Endodermal cell (in vitro differentiated cells): ENCODE measurements around the gene MEGF8. TPM values are rescaled to one million over a fixed set of nuclear protein-coding genes. Genes with fewer than 3 reads are reported as not detected.

Experiments used
- DNase-seq: peaks from one replicate; pipeline ENCODE4 v3.0.0-alpha.2; 2017
- H3K27ac ChIP-seq: 2 replicates; pipeline ENCODE4 v1.5.1; 2013; ENCODE audit warnings: mild to moderate bottlenecking, low read depth, low read length, moderate library complexity
- H3K27me3 ChIP-seq: 2 replicates; pipeline ENCODE4 v1.6.1; 2013; ENCODE audit warnings: mild to moderate bottlenecking, low read length, moderate library complexity; ENCODE audit not compliant: insufficient read depth, control insufficient read depth, poor library complexity, severe bottlenecking
- H3K36me3 ChIP-seq: 2 replicates; pipeline ENCODE4 v1.7.0; 2013; ENCODE audit warnings: mild to moderate bottlenecking, low read length, moderate library complexity; ENCODE audit not compliant: control insufficient read depth, insufficient read depth
- H3K4me1 ChIP-seq: one replicate; pipeline ENCODE4 v1.7.0; 2013; ENCODE audit warnings: low read length; ENCODE audit not compliant: control insufficient read depth, insufficient read depth
- H3K4me3 ChIP-seq: 2 replicates; pipeline ENCODE4 v1.5.1; 2013; ENCODE audit warnings: mild to moderate bottlenecking, low read length, moderate library complexity
- H3K9ac ChIP-seq: 2 replicates; pipeline ENCODE4 v1.6.1; 2013; ENCODE audit warnings: mild to moderate bottlenecking, low read length, moderate library complexity; ENCODE audit not compliant: poor library complexity, severe bottlenecking; ENCODE audit errors: extremely low read depth
- H3K9me3 ChIP-seq: 2 replicates; pipeline ENCODE4 v1.6.1; 2013; ENCODE audit warnings: mild to moderate bottlenecking, low read length, moderate library complexity; ENCODE audit not compliant: control insufficient read depth
- H3K27ac Mint-ChIP-seq: 2 replicates; pipeline ENCODE4 v1.8.0; 2020; ENCODE audit warnings: mixed read lengths
- H3K27me3 Mint-ChIP-seq: 2 replicates; pipeline ENCODE4 v1.8.0; 2021; ENCODE audit warnings: mild to moderate bottlenecking, mixed read lengths; ENCODE audit not compliant: insufficient read depth
- H3K36me3 Mint-ChIP-seq: 2 replicates; pipeline ENCODE4 v1.8.0; 2020; ENCODE audit warnings: low read depth, mixed read lengths
- H3K4me1 Mint-ChIP-seq: 2 replicates; pipeline ENCODE4 v1.8.0; 2020; ENCODE audit warnings: mixed read lengths
- H3K4me3 Mint-ChIP-seq: 2 replicates; pipeline ENCODE4 v1.8.0; 2020; ENCODE audit warnings: mild to moderate bottlenecking, moderate library complexity, mixed read lengths
- H3K9me3 Mint-ChIP-seq: 2 replicates; pipeline ENCODE4 v1.8.0; 2020; ENCODE audit warnings: mild to moderate bottlenecking, mixed read lengths
- CTCF ChIP-seq: fragments of 200-600 bp; sonication (generic); conservative IDR thresholded peaks from 2 replicates; pipeline ENCODE4 v1.5.0; 2021; ENCODE audit warnings: antibody characterized with exemption, mild to moderate bottlenecking
- WGBS, 2 experiments: methylation state at CpG; one replicate each; pipeline versions ENCODE4 v1.1.5 to v1.1.7; 2013; ENCODE audit warnings: missing lambda C conversion rate in 2 of 2, mixed read lengths in 1 of 2; ENCODE audit not compliant: insufficient coverage in 1 of 2, insufficient read length in 1 of 2; 5-methylcytosine and 5-hydroxymethylcytosine counted together
- total RNA-seq, 2 donors: library from RNA; stranded (reverse); fragmentation: NEBNext Ultra II Directional in 1 of 2; extraction: Animal tissue kit (Norgen Biotek cat#: 25700) in 1 of 2; gene quantifications; 2 replicates in 1 of 2; 3 replicates in 1 of 2; pipeline ENCODE4 v1.2.1, GENCODE V29; 2021

The MEGF8 gene
- total RNA-seq, 2 donors from 2014 or later: 48.0 to 51.4 TPM

- Mint-ChIP-seq H3K4me1 (peaks cover 3% of the 10 kb centered on the region), H3K4me3 (no peak overlapping the region), H3K27me3 (peaks cover 28% of the 10 kb centered on the region), H3K27ac (no peak overlapping the region), H3K36me3 (no peaks in the 10 kb centered on the region), H3K9me3 (no peaks in the 10 kb centered on the region)
- Histone ChIP-seq H3K4me3 (peak overlapping the region; percentile 96), H3K9ac (no peak overlapping the region), H3K4me1 (no peaks in the 10 kb centered on the region), H3K27ac (no peak overlapping the region), H3K9me3 (no peaks in the 10 kb centered on the region), H3K36me3 (no peaks in the 10 kb centered on the region), H3K27me3 (peaks cover 27% of the 10 kb centered on the region)
- WGBS, 2 experiments: 90 to 100% methylated on average over 4 to 5 of the region's 5 CpGs
- TF ChIP-seq CTCF: no peak
- no peak for DNase-seq
These were observed 1.9 kb downstream of the MEGF8 start for GRCh38 chr19:42327381-42327780.

GRCh38 chr19:42328106-42328505, 2.7 kb downstream of the MEGF8 start:
- Mint-ChIP-seq H3K36me3 (no peaks in the 10 kb centered on the region), H3K9me3 (no peaks in the 10 kb centered on the region), H3K27me3 (peaks cover 21% of the 10 kb centered on the region), H3K4me3 (no peak overlapping the region), H3K27ac (no peak overlapping the region), H3K4me1 (peaks cover 3% of the 10 kb centered on the region)
- no peak overlapping the region for H3K4me3 ChIP-seq
- H3K9ac ChIP-seq: no peak overlapping the region
- no peak for DNase-seq
- 81 to 100% methylated on average over 1 of the region's 1 CpG for WGBS, 2 experiments
- H3K9me3 ChIP-seq: no peaks in the 10 kb centered on the region
- no peaks in the 10 kb centered on the region for H3K4me1 ChIP-seq
- H3K36me3 ChIP-seq: no peaks in the 10 kb centered on the region
- TF ChIP-seq CTCF: no peak
- H3K27ac ChIP-seq: no peak overlapping the region
- peaks cover 20% of the 10 kb centered on the region for H3K27me3 ChIP-seq

- peak overlapping the region; percentile 8 for H3K27ac Mint-ChIP-seq
- H3K9ac ChIP-seq: no peak overlapping the region
- TF ChIP-seq CTCF: no peak
- peaks cover 3% of the 10 kb centered on the region for H3K4me1 Mint-ChIP-seq
- 81 to 83% methylated on average over 1 to 2 of the region's 2 CpGs for WGBS, 2 experiments
- no peaks in the 10 kb centered on the region for H3K36me3 ChIP-seq
- H3K36me3 Mint-ChIP-seq: no peaks in the 10 kb centered on the region
- no peak overlapping the region for H3K27ac ChIP-seq
- no peak overlapping the region for H3K4me3 ChIP-seq
- H3K4me3 Mint-ChIP-seq: no peak overlapping the region
- no peak for DNase-seq
- H3K27me3 ChIP-seq: peaks cover 12% of the 10 kb centered on the region
- peaks cover 14% of the 10 kb centered on the region for H3K27me3 Mint-ChIP-seq
- no peaks in the 10 kb centered on the region for H3K9me3 ChIP-seq
- H3K4me1 ChIP-seq: no peaks in the 10 kb centered on the region
- no peaks in the 10 kb centered on the region for H3K9me3 Mint-ChIP-seq
These were observed 3.4 kb downstream of the MEGF8 start for GRCh38 chr19:42328854-42329253.
